Brain microvascular endothelial cell (primary cell): ENCODE results near the gene MXI1.
"Not testable (repeated sequence)": the region's sequence is repeated elsewhere in the genome, so short reads cannot be mapped to it uniquely, and the experiment has no call there.

Experiments
- DNase-seq: peaks from one replicate; pipeline ENCODE4 v3.0.0-alpha.2; 2020
- H3K27ac ChIP-seq: fragments of 250-450 bp; sonication (Bioruptor Pico); 2 replicates; pipeline ENCODE4 v1.5.1; 2020; ENCODE audit warnings: mild to moderate bottlenecking, moderate library complexity
- H3K27me3 ChIP-seq: fragments of 250-450 bp; sonication (Bioruptor Pico); replicated peaks from 2 replicates; pipeline ENCODE4 v1.5.1; 2020; ENCODE audit warnings: mild to moderate bottlenecking
- H3K36me3 ChIP-seq: fragments of 250-450 bp; sonication (Bioruptor Pico); replicated peaks from 2 replicates; pipeline ENCODE4 v1.5.1; 2020; ENCODE audit warnings: mild to moderate bottlenecking
- H3K4me3 ChIP-seq: 2 replicates; pipeline ENCODE4 v1.5.1; 2011; ENCODE audit warnings: low read depth, mild to moderate bottlenecking, control low read depth, low read length, moderate library complexity
- CTCF ChIP-seq: IDR thresholded peaks from 2 replicates; pipeline ENCODE4 v1.5.1; 2011; ENCODE audit warnings: low read depth, mild to moderate bottlenecking, moderate library complexity, low read length, control low read depth, inconsistent platforms; ENCODE audit errors: missing control alignments
- in situ Hi-C: cut with HindIII; loops from 2 replicates; pipeline ENCODE4 v1.10.0; 2017; ENCODE audit warnings: low sequenced_read_pairs, low pct_ligation_motif_present

MXI1 gene

GRCh38 chr10:110175406-110175805 lies 32.0 kb upstream of the MXI1 start:
- peak; percentile 9 for DNase-seq
- no peak for TF ChIP-seq CTCF
- Histone ChIP-seq H3K36me3 (no peaks in the 10 kb centered on the region), H3K27me3 (no peaks in the 10 kb centered on the region), H3K4me3 (no peak overlapping the region), H3K27ac (no peak overlapping the region)
- in situ Hi-C loops: no loop called here

- DNase-seq: no peak
- in situ Hi-C loops: no loop called here
- no peak for TF ChIP-seq CTCF
- Histone ChIP-seq H3K36me3 (no peaks in the 10 kb centered on the region), H3K27me3 (no peaks in the 10 kb centered on the region), H3K27ac (no peak overlapping the region), H3K4me3 (no peak overlapping the region)
Measured at GRCh38 chr10:110176141-110177030, 31.0 kb upstream of the MXI1 start.

- H3K36me3 ChIP-seq: no peaks in the 10 kb centered on the region
- DNase-seq: no peak
- in situ Hi-C loops: no loop called here
- H3K4me3 ChIP-seq: no peak overlapping the region
- H3K27me3 ChIP-seq: no peaks in the 10 kb centered on the region
- no peak for TF ChIP-seq CTCF
- no peak overlapping the region for H3K27ac ChIP-seq
Measured at GRCh38 chr10:110179220-110179619, 28.2 kb upstream of the MXI1 start.

- in situ Hi-C loops: no loop called here
Measured at GRCh38 chr10:110181451-110181850, 26.0 kb upstream of the MXI1 start.

GRCh38 chr10:110181911-110182310 lies 25.5 kb upstream of the MXI1 start:
- H3K4me3 ChIP-seq: no peak overlapping the region
- no peak overlapping the region for H3K27ac ChIP-seq
- no peak for DNase-seq
- no peaks in the 10 kb centered on the region for H3K36me3 ChIP-seq
- in situ Hi-C loops: no loop called here
- no peak for TF ChIP-seq CTCF
- no peaks in the 10 kb centered on the region for H3K27me3 ChIP-seq

More at GRCh38 chr10:110181451-110181850, 26.0 kb upstream of the MXI1 start:
- no peak for DNase-seq
- Histone ChIP-seq H3K36me3 (no peaks in the 10 kb centered on the region), H3K4me3 (no peak overlapping the region), H3K27ac (no peak overlapping the region), H3K27me3 (no peaks in the 10 kb centered on the region)
- TF ChIP-seq CTCF: no peak

- TF ChIP-seq CTCF: no peak
- H3K27me3 ChIP-seq: no peaks in the 10 kb centered on the region
- H3K27ac ChIP-seq: no peak overlapping the region
- H3K4me3 ChIP-seq: no peak overlapping the region
- no peak for DNase-seq
- H3K36me3 ChIP-seq: no peaks in the 10 kb centered on the region
- in situ Hi-C loops: no loop called here
Measured at GRCh38 chr10:110184398-110184797, 23.0 kb upstream of the MXI1 start.

- in situ Hi-C loops, H3K27me3 ChIP-seq, H3K4me3 ChIP-seq, DNase-seq, H3K27ac ChIP-seq, H3K36me3 ChIP-seq: not testable (repeated sequence)
Measured at GRCh38 chr10:110185646-110186182, 21.7 kb upstream of the MXI1 start.
